NCI-H2081 (cell line): Measurements from ENCODE around the gene STATH.
A peak's percentile ranks its signal among the peaks of the same experiment; 100 is the strongest.
"Not testable (repeated sequence)": the region's sequence is repeated elsewhere in the genome, so short reads cannot be mapped to it uniquely, and the experiment has no call there.

ENCODE experiments used
- DNase-seq, 2 experiments: peaks; one replicate each; lab custom pipeline; 2025; lab: John Stamatoyannopoulos, UW

The STATH gene, protein sequence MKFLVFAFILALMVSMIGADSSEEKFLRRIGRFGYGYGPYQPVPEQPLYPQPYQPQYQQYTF

DNA sequence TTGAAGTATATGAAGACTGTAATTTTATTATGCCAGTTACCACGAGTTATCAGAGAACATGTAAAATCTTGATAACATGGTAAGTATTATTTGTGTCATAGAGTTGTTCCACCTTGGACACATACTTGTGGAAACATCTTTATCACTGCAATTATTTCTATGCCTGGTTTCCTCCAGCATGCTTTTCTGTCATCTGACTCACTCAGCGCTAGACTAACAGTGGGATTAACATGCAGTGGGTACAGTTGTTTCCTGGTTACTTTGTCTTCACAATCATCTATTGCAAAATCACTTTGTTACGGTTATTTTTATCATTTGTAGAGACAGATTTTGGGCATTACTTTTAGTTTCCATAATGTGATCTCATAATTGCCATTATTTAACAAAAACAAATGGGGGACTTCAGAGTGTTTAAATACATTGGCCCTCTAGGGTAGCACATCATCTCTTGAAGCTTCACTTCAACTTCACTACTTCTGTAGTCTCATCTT, at the start of gene STATH:
Gene STATH (plus strand): TSS at position 441 of the 491 bp plus-strand sequence. CDS start 2,472 bp downstream, outside the sequence.
- no peak for DNase-seq

DNA sequence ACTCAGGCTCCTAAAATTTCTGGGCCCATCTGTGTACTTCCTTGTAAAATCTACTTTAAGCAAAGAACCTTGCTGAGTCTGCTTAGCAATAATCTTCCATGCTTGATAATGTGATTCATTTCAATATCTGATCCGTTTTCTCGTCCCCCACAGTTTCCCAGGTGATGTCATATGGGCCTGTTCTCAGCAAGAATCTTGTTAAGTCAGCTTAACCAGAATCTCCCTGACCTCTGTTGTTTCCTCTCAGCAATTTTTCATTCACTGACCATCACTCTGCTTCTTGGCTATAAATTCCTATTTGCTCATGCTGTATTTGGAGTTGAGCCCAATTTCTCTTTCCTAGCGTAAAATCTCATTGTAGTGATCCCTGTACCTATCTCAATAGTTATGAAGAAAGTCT, 44.2 kb upstream of the STATH start:
- no peak for DNase-seq

DNA sequence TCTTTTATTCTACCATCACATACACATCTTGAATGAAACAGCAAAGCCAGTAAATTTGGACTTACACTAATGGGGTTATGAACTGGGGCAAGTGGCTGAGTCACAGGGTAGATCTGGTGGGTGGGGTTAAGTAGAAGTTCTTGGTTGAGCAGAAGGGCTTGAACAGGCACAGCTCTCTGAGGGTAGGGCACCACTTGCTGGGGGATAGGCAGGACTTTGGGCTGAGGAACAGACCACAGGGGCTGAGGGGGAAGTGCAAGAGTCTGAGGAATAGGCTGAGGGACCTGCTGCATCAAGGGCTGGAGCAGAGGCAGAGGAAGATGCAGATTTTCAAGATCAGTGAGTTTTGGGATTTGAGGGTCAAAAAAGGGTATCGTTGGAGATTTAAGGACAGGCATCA, 38.6 kb upstream of the STATH start:
- no peak for DNase-seq

DNA sequence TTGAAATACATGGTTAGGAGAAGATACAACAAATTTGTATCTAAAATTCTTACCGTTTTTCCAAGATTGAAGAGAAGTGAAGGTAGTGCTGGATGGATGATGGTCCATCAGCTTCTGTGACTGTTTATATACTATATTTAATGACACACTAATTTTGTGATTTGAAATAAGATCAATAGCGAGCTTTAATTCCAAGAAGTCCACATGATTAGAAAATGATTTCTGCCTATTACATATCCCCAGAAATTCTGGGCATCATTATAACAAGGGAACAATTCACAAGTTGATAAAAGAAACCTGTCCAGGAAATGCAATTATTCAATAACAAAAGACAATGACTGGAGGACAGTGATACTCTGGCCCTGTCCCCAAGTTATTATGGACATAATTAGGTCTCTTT, 30.1 kb upstream of the STATH start, which contains the start of gene CSN2:
Gene CSN2 (minus strand): TSS at position 101 of the 400 bp plus-strand sequence. CDS start 4,733 bp downstream, outside the sequence.
- DNase-seq: no peak

DNA sequence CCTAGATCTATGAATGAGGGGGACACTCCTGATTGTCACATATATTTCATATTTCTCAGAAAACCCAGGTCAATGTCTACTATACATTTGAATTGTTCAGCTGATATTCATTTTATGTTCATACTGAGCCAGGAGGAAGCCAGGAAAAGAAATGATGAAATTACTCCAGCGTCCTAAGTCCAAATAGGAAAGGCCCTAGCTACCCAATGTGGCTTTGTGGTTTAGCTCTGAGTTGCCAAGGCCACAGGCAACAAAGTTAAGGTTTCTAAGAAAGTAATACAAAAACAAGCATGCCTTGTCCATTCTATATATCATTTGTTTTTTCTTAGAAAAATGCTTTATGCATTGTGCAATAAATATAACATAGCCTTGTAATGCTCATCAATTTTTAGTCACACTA, 25.7 kb upstream of the STATH start:
- DNase-seq: no peak

DNA sequence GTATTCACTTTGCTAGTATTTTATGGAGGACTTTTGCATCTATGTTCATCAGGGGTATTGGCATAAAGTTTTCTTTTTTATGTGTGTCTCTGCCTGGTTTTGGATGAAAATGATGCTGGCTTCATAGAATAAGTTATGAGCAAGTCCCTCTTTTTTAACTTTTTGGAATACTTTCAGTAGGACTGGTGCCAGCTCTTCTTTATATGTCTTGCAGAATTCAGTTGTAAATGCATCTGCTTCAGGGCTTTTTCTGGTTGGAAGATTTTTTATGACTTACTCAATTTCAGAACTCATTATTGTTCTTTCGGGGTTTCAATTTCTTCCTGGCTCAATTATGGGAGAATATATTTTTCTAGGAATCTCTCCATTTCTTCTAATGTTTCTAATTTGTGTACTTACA, 21.1 kb upstream of the STATH start:
- DNase-seq: no peak

DNA sequence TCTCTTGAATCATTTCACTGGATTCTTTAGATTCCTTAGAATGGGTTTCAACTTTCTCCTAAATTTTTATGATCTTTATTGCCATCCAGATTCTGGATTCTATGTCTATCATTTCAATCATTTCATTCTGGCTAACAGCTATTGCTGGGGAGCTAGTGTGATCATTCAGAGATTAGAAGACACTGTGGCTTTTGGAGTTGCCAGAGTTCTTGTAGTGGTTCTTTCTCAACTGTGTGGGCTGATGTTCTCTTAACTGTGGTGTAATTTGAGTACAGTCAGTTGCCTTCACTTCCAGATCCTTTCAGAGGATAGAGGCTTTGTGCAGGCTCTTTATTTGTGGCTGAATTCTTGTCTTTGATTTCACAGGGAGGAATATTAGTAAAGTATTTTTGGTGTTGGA, 18.2 kb upstream of the STATH start:
- no peak for DNase-seq

DNA sequence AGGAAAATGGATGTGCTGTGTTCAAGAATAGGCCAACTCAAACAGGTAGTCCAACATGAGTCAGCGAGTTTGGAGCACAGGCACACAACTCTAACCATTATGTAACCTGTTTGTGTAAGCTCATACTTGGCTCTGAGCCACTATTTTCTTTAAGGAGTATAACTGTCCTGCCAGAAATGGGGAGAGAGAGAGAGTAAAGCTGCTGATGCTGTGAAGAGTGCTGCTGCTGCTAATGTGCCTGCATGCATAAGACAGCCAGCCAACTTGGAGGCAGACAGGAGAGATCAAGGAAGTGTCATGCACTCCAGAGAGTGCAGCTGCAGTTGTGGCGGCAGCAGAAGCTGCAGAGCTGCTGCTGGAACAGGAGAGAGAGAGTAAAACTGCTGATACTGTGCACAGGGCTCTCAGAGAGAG, 11.7 kb upstream of the STATH start:
- peak in 1 of 2 experiments; percentile 48 for DNase-seq

DNA sequence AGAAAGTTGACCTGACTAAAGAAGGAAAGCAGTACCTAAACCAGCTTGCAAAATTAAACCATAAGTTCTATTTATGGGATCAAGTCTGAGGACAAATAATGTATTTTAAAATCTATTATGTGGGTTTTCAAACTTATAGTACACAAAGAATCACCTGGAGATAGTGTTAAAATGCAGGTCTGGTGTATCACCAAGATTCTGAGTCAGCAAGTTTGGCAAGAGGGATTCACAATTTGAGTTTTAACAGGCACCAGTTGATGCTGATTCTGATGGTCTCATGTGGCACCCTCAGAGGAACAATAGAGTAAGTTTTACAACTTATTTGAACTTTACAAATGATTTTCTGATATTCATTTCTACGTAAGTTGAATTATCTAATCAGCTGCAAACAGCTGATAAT, 9.1 kb upstream of the STATH start:
- no peak for DNase-seq

DNA sequence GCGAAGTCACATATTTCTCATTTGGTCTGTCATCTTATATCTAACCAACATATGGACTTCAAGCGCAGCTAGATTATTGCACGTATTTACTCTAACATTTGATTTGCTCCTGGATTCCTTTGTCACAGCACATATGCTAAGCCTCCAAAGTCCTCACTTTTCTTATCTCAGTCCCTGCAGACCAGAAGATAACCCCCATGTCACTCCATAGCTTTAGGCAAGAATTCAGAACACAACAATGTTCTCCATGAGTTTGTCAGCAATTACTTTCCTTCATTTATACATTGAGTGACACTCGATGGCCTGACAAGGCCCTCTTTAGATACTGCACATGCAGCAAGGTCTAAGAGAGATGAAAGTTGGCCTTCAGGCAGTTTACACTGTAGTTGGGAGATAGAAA, 4.8 kb upstream of the STATH start:
- DNase-seq: no peak

DNA sequence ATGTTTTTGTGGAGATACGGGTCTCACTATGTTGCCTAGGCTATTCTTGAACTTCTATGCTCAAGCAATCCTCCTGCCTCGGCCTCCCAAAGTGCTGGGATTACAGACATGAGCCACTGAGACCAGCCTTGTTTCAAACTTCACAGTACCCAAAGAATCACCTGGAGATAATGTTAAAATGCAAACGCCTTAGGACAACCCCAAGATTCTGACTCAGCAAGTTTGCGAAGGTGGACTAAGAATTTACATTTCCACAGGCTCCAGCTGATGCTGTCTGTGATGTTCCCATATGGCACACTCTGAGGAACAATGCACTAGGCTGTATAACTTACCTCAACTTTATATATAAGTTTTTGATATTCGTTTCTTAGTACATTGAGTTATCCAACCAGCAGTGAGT, 984 bp upstream of the STATH start:
- DNase-seq: no peak

DNA sequence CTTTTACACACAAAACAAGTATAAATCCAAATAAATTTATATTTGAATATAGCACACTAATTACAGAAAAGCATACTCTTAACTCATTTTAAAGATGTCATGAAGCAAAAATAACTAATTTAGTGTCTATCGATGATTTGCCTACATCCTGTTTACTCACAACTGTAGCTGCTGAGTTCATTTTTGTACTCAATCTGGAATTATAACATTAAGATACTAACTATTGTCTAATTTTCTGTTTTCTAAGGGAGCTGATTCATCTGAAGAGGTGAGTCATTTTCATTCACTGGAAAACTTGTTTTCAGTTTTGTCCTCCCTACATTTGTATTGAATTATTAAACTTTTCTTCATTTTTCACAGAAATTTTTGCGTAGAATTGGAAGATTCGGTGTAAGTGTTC, 3.7 kb downstream of the STATH start:
- no peak for DNase-seq

DNA sequence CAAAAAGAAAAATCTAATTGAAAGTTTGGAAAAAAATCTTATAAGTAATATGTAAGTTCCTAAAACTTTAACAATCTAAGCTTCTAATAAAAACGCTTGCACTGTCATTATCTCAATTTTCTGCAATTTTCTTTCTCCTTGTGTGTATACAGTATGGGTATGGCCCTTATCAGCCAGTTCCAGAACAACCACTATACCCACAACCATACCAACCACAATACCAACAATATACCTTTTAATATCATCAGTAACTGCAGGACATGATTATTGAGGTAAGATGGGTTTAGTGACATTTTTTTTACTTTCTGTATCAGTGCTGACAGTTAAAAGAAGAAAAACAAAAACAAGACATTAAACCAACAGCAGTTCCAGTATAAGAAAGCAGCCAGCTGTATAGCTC, 4.9 kb downstream of the STATH start:
- no peak for DNase-seq

DNA sequence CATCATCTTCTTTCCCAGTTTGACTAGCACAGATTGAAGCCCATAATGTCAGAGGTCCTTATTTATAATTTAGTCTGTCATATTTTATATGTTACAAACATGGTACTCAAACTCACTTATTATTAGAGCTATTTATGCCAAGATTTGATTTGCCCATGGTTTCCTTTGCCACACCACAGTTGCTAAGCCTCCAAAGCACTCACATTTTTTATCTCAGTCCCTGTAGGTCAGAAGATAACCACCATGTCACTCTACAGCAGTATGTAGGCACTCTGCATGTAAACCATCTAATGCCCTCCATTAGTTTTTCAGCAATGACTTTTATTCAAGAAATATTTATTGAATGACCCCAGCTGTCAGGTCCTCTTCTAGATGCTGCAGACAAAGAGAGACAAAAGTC, 6.7 kb downstream of the STATH start:
- DNase-seq: no peak

DNA sequence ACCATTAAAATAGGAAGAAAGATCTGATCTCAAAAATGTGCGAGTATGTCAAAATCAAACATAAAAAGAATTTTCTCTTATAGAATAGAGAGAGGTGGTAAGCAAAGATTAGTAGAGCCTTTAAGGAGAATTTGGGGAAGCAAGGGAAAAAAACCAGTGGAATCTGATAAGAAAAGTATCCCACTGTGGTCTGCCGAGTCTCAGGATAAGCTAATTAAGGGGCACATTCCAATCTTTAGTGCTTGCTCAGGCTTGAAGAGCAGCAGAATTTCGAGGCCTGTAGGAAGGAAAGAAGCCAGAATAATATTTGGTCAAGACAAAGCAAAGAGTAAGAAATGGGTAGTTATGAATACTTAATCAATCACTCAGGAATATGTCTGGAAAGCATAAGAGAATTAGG, 13.0 kb downstream of the STATH start:
- no peak for DNase-seq

DNA sequence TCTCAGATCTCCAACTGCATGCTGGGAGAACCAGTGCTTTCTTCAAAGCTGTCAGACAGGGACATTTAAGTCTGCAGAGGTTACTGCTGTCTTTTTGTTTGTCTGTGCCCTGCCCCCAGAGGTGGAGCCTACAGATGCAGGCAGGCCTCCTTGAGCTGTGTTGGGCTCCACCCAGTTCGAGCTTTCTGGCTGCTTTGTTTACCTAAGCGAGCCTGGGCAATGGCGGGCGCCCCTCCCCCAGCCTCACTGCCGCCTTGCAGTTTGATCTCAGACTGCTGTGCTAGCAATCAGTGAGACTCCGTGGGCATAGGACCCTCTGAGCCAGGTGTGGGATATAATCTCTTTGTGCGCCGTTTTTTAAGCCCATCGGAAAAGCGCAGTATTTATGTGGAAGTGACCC, 23.2 kb downstream of the STATH start:
- not testable (repeated sequence) for DNase-seq

DNA sequence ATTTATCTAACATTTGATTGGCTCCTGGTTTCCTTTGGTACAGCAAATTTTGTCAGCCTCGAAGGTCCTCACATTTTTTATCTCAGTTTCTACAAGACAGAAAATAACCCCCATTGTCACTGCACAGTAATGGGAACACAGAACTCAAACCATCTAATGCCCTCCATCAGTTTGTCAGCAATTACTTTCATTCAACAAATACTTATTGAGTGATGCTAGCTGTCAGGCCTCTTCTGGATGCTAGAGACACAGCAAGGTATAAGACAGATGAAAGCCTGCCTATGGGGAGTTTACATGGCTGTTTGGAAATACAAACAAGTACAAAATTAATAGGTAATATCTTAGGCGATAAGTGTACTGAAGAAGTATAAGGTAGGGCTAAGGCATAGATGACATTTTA, 27.5 kb downstream of the STATH start:
- DNase-seq: no peak

DNA sequence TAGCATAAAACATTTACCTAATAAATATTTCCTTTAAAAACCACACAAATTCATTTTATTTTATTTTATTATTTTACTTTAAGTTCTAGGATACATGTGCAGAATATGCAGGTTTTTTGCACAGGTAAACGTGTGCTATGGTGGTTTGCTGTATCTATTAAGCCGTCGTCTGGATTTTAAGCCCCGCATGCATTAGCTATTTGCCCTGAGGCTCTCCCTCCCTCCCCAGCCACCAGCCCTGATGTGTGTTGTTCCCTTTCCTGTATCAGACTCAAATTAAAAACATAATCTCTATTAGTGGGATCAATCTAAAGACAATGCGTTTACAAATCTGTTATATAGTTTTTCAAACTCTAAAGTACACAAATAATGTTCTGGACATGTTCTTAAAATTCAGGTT, 31.2 kb downstream of the STATH start:
- no peak for DNase-seq

DNA sequence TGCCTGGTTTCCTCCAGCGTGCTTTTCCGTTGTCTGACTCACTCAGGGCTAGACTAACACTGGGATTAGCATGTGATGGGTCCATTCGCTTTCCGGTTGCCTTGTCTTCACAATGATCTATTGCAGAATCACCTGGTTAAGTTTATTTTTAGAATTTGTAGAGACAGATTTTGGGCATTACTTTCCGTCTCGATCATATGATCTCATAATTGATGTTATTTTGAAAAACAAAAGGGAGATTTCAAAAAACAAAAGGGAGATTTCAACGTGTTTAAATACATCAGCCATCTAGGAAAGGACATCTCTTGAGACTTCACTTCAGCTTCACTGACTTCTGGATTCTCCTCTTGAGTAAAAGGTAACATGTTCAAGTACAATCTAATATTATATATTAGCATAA, 32.4 kb downstream of the STATH start, which contains the start of gene HTN3:
Gene HTN3 (plus strand): TSS at position 301 of the 400 bp plus-strand sequence. CDS start 2,282 bp downstream, outside the sequence.
- not testable (repeated sequence) for DNase-seq

DNA sequence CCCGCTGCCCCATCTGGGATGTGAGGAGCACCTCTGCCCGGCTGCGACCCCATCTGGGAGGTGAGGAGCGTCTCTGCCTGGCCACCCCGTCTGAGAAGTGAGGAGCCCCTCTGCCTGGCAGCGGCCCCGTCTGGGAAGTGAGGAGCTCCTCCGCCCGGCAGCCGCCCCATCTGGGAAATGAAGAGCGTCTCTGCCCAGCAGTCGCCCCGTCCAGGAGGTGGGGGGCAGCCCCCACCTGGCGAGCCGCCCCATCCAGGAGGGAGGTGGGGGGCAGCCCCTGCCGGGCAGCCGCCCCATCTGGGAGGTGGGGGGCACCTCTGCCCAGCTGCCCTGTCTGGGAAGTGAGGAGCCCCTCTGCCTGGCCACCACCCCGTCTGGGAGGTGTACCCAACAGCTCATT, 41.8 kb downstream of the STATH start:
- DNase-seq: not testable (repeated sequence)

DNA sequence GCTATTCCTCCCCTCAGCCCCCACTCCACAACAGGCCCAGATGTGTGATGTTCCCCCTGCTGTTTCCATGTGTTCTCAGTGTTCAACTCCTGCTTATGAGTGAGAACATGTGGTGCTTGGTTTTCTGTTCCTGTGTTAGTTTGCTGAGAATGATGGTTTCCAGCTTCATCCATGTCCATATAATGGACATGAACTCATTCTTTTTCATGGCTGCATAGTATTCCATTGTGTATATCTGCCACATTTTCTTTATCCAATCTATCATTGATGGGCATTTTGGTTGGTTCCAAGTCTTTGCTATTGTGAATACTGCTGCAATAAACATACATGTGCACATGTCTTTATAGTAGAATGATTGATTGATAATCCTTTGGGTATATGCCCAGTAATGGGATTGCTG, 44.2 kb downstream of the STATH start:
- not testable (repeated sequence) for DNase-seq

DNA sequence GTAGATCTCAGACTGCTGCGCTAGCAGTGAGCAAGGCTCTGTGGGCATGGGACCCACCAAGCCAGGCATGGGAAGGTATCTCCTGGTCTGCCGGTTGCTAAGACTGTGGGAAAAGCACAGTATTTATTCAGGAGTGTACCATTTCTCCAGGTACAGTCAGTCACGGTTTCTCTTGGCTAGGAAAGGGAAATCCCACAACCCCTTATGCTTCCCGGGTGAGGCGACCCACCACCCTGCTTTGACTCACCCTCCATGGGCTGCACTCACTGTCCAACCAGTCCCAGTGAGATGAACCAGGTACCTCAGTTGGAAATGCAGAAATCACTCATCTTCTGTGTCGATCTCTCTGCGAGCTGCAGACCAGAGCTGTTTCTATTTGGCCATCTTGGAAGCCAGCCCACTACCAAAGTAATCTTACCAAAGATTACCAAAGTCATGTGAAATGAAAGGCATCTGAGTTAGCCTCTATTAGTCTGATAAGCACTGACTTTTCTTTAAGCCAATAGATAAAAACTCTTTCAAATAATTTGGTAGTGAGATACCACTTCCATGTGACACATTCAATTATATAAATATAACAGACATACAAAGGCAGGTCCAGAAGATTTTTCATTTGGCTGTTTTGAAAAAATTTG, 46.0 kb downstream of the STATH start:
- no peak for DNase-seq

DNA sequence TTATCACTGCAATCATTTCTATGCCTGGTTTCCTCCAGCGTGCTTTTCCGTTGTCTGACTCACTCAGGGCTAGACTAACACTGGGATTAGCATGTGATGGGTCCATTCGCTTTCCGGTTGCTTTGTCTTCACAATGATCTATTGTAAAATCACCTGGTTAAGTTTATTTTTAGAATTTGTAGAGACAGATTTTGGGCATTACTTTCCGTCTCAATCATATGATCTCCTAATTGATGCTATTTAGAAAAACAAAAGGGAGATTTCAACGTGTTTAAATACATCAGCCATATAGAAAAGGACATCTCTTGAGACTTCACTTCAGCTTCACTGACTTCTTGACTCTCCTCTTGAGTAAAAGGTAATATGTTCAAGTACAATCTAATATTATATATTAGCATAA, 54.4 kb downstream of the STATH start, which contains the start of gene HTN1:
Gene HTN1 (plus strand): TSS at position 301 of the 400 bp plus-strand sequence. CDS start 2,639 bp downstream, outside the sequence.
- DNase-seq: not testable (repeated sequence)
